Measurements from ENCODE around the gene CRBN.

- TF ChIP-seq CTCF (IDR thresholded peaks at IDR 0.05; ENCODE audit: low read depth, low read length) (no peak), MYC (IDR thresholded peaks at IDR 0.05; ENCODE audit: low read depth, low read length) (no peak), MAX (IDR thresholded peaks at IDR 0.05; ENCODE audit: low read depth, low read length) (no peak), POLR2A (IDR thresholded peaks at IDR 0.05; ENCODE audit: extremely low read depth, insufficient read length) (no peak)
These were observed 14.2 kb downstream of the CRBN start for GRCh38 chr3:3165241-3165640.
